ENCODE data around the gene COL4A1.

DNA sequence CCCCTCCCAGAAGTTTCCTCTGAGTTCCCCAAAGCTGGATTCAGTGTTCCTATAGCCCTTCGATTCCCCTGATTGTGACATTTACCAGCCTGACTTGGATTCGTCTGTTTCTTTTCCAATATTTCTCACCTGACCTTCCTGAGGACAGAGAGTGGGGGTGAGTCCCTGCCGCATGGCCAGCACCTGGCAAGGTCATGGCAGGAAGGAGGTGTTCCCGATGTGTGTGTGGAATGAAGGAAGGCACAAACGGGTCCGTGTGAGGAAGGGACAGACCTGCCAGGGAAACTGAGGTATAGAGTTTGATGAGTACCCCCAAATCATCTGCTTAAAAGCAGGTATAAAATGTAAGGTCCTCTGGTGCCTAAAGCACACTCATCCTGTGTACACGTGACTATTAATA, 3.3 kb downstream of the COL4A1 start:
- TF ChIP-seq POLR2A (IDR thresholded peaks at IDR 0.05; ENCODE audit: low read length) (no peak), GATA1 (IDR thresholded peaks at IDR 0.05; ENCODE audit: low read depth, low read length) (no peak)
